GM12874 (cell line): ENCODE measurements around the gene KIAA1328.

Experiments
- CTCF ChIP-seq: IDR thresholded peaks from 2 replicates; pipeline ENCODE4 v1.5.1; 2011; ENCODE audit warnings: low read depth, mild to moderate bottlenecking, control low read depth, low read length, moderate library complexity; ENCODE audit not compliant: insufficient read depth

Gene KIAA1328

DNA sequence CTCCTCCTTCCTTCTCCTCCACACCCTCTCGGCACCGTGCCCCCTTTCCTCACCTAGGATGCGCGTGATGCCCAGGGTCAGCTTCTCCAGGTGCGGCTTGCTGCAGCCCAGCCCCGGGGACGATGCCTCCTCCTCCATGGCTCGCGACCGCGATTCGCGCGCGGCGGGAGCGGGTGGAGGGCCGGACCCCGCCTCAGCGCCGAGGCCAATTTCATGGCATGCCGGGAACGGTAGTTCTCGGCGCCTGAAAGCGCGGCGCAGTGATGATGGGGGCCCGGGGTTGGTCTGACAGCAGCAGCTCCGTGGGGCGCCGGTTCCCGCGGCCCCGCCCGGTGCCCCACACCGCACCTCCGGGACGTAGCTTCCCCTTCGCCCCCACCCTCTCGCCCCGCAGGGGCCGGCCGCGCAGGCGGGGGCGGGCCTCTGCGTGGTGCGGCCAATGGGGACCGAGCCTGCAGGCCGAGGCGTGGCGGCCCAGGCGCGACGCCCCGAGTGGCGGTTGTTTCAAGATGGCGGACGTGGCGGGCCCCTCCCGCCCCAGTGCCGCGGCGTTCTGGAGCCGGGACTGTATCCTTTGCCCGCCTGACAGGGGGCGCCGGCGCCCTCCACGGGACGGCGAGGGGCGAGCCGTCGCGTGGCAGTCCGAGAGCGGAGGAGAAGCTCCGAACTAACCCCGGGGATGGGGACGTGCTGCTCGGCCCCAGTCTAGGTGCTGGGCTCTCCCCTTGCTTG, at the start of gene KIAA1328, which contains the start of gene TPGS2:
TSS of gene KIAA1328 (plus strand) at position 498 of the 732 bp plus-strand sequence. CDS start at position 510, 12 bp downstream.
TSS of gene TPGS2 (minus strand) at position 373 of the 732 bp plus-strand sequence. CDS start at position 138, 235 bp downstream.
- TF ChIP-seq CTCF = peak; percentile 55

DNA sequence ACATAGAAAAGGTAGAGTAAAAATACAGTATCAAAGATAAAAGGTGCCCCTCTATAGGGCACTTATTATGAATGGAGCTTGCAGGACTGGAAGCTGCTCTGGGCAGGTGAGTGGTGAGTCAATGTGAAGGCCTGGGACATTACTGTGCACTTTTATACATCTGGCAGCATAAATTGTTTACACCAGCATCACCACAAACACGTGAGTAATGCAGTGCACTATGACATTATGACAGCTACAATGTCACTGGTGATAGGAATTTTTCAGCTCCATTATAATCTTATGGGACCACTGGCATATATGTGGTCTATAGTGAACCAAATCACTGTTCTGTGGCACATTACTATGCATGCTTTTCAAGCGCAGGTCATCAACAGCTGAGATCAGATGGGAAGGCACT, 48.2 kb upstream of the KIAA1328 start:
- TF ChIP-seq CTCF = no peak

DNA sequence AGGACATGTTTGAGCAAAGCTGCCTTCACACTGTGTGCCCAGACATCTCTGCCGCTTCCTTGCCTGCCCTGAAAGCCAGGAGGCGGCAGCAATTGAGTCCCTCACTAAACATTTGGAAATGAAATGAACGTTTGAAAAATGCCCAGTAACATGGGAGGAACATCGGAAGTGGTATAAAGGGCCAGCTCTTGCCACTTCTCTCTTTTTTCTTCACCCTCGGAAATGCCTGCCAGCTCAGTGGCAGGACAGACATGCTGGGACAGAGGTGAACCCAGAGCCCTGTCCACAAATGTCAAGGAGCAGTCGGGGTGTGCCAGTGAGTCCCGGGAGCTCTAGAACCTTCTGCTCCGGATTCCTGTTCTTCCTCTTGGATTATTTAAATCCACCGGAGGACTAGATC, 46.2 kb upstream of the KIAA1328 start:
- TF ChIP-seq CTCF = no peak

DNA sequence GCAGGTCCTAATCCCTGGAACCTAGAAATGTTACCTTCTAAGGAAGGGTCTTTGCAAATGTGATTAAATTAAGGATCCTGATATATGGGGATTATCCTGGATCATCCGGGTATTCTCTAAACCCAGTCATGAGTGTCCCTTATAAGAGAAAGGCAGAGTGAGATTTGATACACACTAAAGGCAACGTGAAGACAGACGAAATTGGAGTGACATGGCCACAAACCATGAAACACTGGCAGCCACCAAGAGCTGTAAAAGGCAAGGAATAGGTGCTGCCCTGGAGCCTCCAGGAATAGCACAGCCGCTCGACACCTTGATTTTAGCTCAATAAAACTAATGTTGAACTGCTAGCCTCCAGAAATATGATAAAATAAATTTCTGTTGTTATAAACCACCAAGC, 45.1 kb upstream of the KIAA1328 start:
- no peak for TF ChIP-seq CTCF

GRCh38 chr18:36786686-36787085, 42.2 kb upstream of the KIAA1328 start:
- no peak for TF ChIP-seq CTCF

DNA sequence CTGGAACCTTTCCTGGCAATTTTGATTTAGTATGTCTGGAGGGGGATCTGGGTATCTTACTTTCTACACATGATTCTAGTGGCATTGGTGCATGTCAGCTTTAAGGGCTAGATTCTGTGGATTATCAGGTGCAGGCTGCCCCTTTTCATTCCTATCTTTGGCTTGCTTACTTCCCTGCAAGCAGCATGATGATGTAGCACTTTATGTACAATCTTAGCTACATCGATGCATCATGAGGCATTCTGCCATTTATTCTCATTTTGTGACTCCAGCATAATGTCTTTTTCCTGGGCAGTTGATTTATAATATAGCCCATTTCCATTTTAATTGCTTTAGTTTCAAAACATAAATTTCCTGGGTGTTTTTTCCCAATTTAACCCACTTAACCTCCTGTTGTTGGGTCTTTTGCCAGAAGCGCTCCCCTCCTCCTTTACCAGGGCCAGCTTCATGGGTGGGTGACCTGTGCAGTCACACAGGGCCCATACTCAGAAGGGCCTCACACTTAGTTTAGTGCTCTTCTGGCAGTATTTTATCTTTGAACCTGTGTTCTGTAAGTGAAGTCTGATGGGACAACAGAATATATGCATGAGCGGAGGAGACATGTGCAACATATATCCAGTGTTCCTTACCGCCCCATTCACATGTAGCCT, 36.2 kb upstream of the KIAA1328 start:
- no peak for TF ChIP-seq CTCF

- no peak for TF ChIP-seq CTCF
Observed at GRCh38 chr18:36798738-36799473, 30.0 kb upstream of the KIAA1328 start.
